ENCODE measurements around the gene PAQR5.

Gene PAQR5

DNA sequence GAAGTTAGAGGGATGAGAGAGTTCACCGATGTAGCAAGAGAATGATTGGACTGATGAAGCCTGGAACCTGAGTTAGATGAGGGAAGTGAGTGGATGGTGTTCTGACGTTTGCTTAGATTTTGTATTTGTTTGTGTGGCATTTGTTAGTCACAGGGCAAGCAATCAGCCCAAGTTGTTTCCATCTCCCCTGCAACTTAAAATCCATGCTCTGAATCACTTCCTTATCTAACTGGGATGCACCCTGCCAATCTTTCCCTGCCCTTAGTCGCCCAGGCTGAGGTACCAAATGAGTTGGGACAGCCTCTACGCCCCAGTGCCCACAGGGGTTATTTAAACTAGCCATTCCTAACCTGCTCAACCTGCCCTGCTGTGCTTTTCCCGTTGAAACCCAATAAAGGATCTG lies 12.6 kb downstream of the PAQR5 start:
- Histone ChIP-seq H2AFZ (ENCODE audit: low read length) (no peak overlapping the region), H3K79me2 (ENCODE audit: insufficient read depth, low read length) (no peaks in the 10 kb centered on the region), H3K4me3 (ENCODE audit: low read length, poor library complexity, severe bottlenecking) (no peak overlapping the region), H3K36me3 (ENCODE audit: insufficient read depth, low read length) (no peaks in the 10 kb centered on the region), H3K9me3 (ENCODE audit: insufficient read depth, low read depth, low read length) (no peaks in the 10 kb centered on the region), H3K27me3 (ENCODE audit: insufficient read depth, low read length, poor library complexity, severe bottlenecking) (no peaks in the 10 kb centered on the region), H3K4me2 (ENCODE audit: low read depth, low read length, poor library complexity, severe bottlenecking) (no peak overlapping the region), H3K4me1 (ENCODE audit: insufficient read depth, low read length, poor library complexity, severe bottlenecking) (no peaks in the 10 kb centered on the region), H3F3A (ENCODE audit: low read depth) (no peaks in the 10 kb centered on the region), H3K9ac (ENCODE audit: low read depth, low read length, poor library complexity, severe bottlenecking) (no peak overlapping the region), H4K20me1 (ENCODE audit: insufficient read depth, low read length, poor library complexity, severe bottlenecking) (no peaks in the 10 kb centered on the region), H3K9me2 (replicated peaks; ENCODE audit: low read depth, low read length) (no peaks in the 10 kb centered on the region)
- TF ChIP-seq, protein P1, sequence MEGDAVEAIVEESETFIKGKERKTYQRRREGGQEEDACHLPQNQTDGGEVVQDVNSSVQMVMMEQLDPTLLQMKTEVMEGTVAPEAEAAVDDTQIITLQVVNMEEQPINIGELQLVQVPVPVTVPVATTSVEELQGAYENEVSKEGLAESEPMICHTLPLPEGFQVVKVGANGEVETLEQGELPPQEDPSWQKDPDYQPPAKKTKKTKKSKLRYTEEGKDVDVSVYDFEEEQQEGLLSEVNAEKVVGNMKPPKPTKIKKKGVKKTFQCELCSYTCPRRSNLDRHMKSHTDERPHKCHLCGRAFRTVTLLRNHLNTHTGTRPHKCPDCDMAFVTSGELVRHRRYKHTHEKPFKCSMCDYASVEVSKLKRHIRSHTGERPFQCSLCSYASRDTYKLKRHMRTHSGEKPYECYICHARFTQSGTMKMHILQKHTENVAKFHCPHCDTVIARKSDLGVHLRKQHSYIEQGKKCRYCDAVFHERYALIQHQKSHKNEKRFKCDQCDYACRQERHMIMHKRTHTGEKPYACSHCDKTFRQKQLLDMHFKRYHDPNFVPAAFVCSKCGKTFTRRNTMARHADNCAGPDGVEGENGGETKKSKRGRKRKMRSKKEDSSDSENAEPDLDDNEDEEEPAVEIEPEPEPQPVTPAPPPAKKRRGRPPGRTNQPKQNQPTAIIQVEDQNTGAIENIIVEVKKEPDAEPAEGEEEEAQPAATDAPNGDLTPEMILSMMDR (conservative IDR thresholded peaks at IDR 0.05; ENCODE audit: low read length): no peak
- no peak for TF ChIP-seq EZH2phosphoT487 (IDR thresholded peaks at IDR 0.05; ENCODE audit: borderline replicate concordance)

- H2AFZ ChIP-seq (ENCODE audit: low read length): no peak overlapping the region
- H3K9me2 ChIP-seq (replicated peaks; ENCODE audit: low read depth, low read length): no peaks in the 10 kb centered on the region
- no peaks in the 10 kb centered on the region for H3K27me3 ChIP-seq (ENCODE audit: insufficient read depth, low read length, poor library complexity, severe bottlenecking)
- no peaks in the 10 kb centered on the region for H3K79me2 ChIP-seq (ENCODE audit: insufficient read depth, low read length)
- no peaks in the 10 kb centered on the region for H3K4me1 ChIP-seq (ENCODE audit: insufficient read depth, low read length, poor library complexity, severe bottlenecking)
- TF ChIP-seq, protein P1 (conservative IDR thresholded peaks at IDR 0.05; ENCODE audit: low read length): no peak
- TF ChIP-seq EZH2phosphoT487 (IDR thresholded peaks at IDR 0.05; ENCODE audit: borderline replicate concordance): no peak
- H3K36me3 ChIP-seq (ENCODE audit: insufficient read depth, low read length): no peaks in the 10 kb centered on the region
- H3K9me3 ChIP-seq (ENCODE audit: insufficient read depth, low read depth, low read length): no peaks in the 10 kb centered on the region
- no peak overlapping the region for H3K4me2 ChIP-seq (ENCODE audit: low read depth, low read length, poor library complexity, severe bottlenecking)
- no peak overlapping the region for H3K9ac ChIP-seq (ENCODE audit: low read depth, low read length, poor library complexity, severe bottlenecking)
- no peak overlapping the region for H3K4me3 ChIP-seq (ENCODE audit: low read length, poor library complexity, severe bottlenecking)
- no peaks in the 10 kb centered on the region for H3F3A ChIP-seq (ENCODE audit: low read depth)
- H4K20me1 ChIP-seq (ENCODE audit: insufficient read depth, low read length, poor library complexity, severe bottlenecking): no peaks in the 10 kb centered on the region
Observed at GRCh38 chr15:69313432-69314000, 14.8 kb downstream of the PAQR5 start.

DNA sequence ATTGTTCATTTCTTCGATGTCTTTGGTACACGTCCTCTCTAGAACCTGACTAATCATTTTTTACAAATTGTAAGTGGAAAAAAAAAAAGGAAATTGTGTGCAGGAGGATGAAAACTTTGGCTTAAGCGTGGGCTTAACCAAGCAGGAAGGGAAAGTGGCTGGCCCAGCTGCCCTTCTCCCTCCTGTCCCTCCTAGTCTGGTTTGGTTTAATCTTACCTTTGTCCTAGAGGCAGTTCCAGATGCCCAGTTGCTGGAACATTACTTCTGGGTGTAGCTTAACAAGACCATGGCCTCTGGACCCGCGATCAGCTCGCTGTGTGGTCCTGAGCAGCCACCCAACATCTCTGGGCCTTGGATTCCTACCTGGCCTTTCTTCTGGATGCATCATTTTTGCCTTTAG lies 15.4 kb downstream of the PAQR5 start:
- no peak overlapping the region for H3K4me2 ChIP-seq (ENCODE audit: low read depth, low read length, poor library complexity, severe bottlenecking)
- H4K20me1 ChIP-seq (ENCODE audit: insufficient read depth, low read length, poor library complexity, severe bottlenecking): no peaks in the 10 kb centered on the region
- no peak overlapping the region for H3K9ac ChIP-seq (ENCODE audit: low read depth, low read length, poor library complexity, severe bottlenecking)
- H3K36me3 ChIP-seq (ENCODE audit: insufficient read depth, low read length): no peaks in the 10 kb centered on the region
- no peak overlapping the region for H2AFZ ChIP-seq (ENCODE audit: low read length)
- TF ChIP-seq EZH2phosphoT487 (IDR thresholded peaks at IDR 0.05; ENCODE audit: borderline replicate concordance): no peak
- TF ChIP-seq, protein P1 (conservative IDR thresholded peaks at IDR 0.05; ENCODE audit: low read length): no peak
- no peak overlapping the region for H3K4me3 ChIP-seq (ENCODE audit: low read length, poor library complexity, severe bottlenecking)
- no peaks in the 10 kb centered on the region for H3K4me1 ChIP-seq (ENCODE audit: insufficient read depth, low read length, poor library complexity, severe bottlenecking)
- H3K79me2 ChIP-seq (ENCODE audit: insufficient read depth, low read length): no peaks in the 10 kb centered on the region
- H3K9me2 ChIP-seq (replicated peaks; ENCODE audit: low read depth, low read length): no peaks in the 10 kb centered on the region
- no peaks in the 10 kb centered on the region for H3K27me3 ChIP-seq (ENCODE audit: insufficient read depth, low read length, poor library complexity, severe bottlenecking)
- no peaks in the 10 kb centered on the region for H3K9me3 ChIP-seq (ENCODE audit: insufficient read depth, low read depth, low read length)
- H3F3A ChIP-seq (ENCODE audit: low read depth): no peaks in the 10 kb centered on the region

All from Loucy (cell line).